GM21390 (cell line): ENCODE data around the gene KIAA0753.

Source experiments
- ATAC-seq: cut with Tn5 transposase; IDR thresholded peaks from one replicate; pipeline ENCODE4 v1.9.1; 2021; ENCODE audit not compliant: unreplicated experiment

Gene KIAA0753

DNA sequence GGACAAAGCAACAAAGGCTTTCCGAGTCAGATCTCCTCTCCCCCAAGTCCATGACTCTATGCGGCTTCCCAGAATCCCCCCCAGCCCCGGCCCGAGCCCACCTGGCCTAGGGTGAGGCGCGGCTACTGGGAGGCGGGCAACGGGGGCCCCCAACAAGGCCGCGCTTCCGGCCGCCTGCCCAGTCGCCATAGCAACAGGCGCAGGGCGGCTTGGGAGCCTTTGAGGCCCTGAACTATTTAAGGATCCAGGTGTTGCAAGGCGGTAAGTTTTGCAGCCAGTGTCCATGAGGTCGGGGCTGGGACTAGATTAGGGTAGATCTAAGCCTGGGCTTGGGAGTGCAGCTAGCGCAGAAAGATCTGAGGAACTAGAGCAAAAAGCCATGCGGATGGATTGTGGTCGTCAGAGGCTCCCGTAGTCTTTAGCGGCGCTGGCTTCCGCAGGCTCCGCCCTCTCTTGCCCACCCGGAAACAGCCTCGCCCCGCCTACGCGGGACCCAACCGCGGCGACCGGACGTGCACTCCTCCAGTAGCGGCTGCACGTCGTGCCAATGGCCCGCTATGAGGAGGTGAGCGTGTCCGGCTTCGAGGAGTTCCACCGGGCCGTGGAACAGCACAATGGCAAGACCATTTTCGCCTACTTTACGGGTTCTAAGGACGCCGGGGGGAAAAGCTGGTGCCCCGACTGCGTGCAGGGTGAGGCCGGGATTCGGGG is at the start of gene KIAA0753, which contains the start of gene TXNDC17:
KIAA0753 (minus strand) TSS at position 176 of the 711 bp plus-strand sequence. CDS start 5,608 bp downstream, outside the sequence.
TXNDC17 (plus strand) TSS at position 525 of the 711 bp plus-strand sequence; CDS start at position 548, 23 bp downstream.
- peak; percentile 91 for ATAC-seq

GRCh38 chr17:6688944-6689343 is 48.4 kb upstream of the KIAA0753 start:
- no peak for ATAC-seq

- ATAC-seq, result no peak
Measured at GRCh38 chr17:6686026-6686425, 45.5 kb upstream of the KIAA0753 start.

DNA sequence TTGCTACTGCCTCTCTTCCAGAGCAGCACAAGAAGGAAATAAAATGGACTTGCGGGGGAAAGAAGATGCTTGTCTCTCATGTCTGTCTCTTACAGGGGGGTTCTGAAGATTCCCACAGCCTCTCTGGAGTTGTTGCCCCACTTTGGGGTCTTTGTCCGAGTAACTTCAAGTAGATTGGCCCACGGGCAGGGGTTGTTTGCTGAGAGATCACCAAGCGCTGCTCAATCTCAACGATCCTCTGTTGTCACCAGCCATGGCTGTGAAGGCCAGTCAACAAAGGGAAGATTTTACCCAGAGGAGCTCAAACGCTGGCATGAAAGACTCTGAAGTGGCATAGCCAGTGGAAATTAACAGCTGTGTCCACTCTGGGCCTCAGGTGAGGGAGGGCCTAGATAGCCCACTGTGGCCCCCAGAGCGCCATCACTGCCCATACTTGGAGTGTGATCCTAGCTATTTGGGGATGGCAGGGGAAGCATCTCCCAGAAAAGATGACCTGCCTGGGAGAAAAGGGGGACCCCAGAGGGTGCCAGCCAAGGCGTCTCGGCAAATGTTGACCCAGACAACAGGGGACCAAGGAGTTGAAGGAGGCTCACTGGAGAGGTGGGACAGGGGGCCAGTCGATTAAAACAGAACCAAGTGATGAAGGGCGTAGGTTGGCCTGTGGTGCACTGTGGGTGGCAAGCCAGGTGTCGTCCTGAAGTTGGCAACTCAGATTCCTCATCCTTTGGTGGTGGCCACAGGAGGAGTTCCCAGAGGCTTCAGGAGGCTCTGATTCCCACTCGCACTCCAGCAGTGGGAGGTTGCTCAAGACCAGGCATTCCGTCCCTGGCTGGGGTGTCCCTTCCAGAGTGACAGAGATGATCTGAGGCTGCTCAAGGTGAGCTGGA is 44.6 kb upstream of the KIAA0753 start:
- ATAC-seq, result no peak

GRCh38 chr17:6684460-6684783 is 43.9 kb upstream of the KIAA0753 start:
- no peak for ATAC-seq

DNA sequence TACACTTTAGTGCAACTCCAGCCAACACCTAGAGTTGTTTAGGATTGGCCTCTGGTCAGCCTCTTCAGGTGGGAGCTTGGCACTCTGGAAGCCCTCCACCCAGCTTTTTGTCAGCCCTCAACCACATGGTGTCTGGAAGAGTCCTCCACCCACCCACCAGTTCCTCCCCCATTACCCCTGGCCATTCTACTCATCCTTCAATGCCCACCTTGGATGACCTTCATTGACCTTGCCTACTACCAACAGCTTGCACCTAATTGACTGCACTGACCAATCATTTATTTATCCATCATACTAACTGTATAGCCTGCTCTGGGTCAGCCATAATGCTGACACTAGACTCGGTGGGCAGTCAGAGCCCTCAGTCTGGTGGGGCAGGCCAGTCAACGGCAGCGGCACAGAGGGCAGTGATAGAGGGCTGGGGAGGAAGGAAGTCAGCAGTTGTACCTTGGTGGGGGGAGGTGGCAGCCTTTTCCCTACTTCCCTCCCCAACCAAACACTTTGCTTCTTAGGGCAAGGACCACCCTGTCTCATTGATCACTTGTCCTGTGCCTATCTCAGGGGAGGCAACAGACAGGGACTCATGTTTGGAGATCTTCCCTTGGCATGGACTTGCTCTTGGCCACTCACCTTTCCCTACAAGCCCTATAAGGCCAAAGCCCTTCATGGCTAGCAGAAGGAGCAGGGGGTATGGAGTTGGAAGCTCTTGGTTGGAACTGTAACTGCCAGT is 43.4 kb upstream of the KIAA0753 start:
- no peak for ATAC-seq

- no peak for ATAC-seq
Measured at GRCh38 chr17:6683081-6683684, 42.7 kb upstream of the KIAA0753 start.

- no peak for ATAC-seq
Measured at GRCh38 chr17:6682339-6682738, 41.8 kb upstream of the KIAA0753 start.

- ATAC-seq, result no peak
Measured at GRCh38 chr17:6681671-6682070, 41.2 kb upstream of the KIAA0753 start.

GRCh38 chr17:6681176-6681575 is 40.7 kb upstream of the KIAA0753 start:
- no peak for ATAC-seq

DNA sequence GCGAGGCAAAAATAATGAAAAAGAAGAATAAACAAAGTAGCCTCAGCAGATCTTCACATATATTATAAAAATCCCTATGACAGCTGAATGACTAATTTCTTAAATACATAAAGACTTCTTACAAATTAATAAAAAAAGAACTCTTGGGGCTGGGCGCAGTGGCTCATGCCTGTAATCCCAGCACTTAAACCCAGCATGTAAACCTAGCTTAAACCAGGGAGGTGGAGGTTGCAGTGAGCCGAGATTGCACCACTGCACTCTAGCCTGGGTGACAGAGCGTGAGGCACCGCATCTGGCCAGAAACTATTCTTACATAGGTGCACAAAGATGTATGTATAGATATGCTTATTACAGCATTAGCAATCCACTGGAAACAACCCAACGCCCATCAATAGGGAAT is 38.7 kb upstream of the KIAA0753 start:
- ATAC-seq, result no peak

- ATAC-seq, result no peak
Measured at GRCh38 chr17:6677946-6678345, 37.4 kb upstream of the KIAA0753 start.

GRCh38 chr17:6677158-6677831 is 36.8 kb upstream of the KIAA0753 start:
- no peak for ATAC-seq

- no peak for ATAC-seq
Measured at GRCh38 chr17:6676802-6677157, 36.3 kb upstream of the KIAA0753 start.

DNA sequence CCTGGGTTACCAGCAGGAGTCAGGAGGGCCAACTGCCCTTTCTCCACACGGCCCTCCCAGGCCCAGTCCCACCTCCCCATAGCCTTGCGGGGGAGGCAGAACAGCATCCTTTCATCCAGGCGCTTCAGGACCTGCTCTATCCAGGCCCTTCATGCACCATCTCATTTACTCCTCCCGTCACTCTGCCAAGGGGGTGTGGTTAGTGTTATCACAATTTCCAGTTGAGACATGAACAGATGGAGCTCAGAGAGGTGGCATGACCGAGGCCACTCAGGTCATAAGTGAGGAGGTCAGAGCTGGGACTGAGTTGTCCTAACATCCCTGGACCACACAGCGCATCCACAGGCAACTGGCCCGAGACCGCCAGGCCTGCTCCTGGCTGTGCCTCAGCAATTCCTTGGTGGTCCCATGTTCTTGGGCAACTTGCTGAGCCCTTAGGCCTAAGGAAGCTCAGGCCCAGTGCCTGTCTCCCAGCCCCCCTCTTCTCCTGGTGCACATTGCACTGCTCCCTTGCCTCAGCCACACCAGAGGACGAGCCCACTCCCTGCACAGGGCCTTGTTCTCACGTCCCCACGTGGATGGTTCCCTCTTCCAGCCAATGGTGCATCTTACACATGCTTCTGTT is 34.8 kb upstream of the KIAA0753 start:
- ATAC-seq, result no peak

GRCh38 chr17:6674586-6674985 is 34.1 kb upstream of the KIAA0753 start:
- ATAC-seq, result no peak

GRCh38 chr17:6671431-6671830 is 30.9 kb upstream of the KIAA0753 start:
- no peak for ATAC-seq

DNA sequence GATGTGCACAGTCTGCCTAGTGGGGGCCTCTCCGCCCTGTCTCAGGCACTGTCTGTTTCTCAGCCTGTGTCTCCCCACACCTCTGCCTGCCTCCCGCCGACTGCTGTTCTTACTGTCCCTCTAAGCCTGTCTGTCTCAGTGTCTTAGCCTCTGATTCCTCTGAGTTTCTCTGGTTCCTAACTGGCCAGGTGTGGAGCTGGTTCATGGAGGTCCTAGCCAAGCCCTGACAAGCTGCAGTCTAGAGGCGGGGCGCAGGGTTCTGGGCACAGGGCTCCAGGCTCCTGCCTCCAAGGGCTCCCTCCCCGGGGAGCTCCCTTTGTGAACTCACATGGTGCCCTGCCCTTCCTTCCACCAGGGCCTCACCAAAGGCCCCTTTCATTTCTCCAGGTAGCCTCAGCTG is 30.5 kb upstream of the KIAA0753 start:
- ATAC-seq, result no peak

DNA sequence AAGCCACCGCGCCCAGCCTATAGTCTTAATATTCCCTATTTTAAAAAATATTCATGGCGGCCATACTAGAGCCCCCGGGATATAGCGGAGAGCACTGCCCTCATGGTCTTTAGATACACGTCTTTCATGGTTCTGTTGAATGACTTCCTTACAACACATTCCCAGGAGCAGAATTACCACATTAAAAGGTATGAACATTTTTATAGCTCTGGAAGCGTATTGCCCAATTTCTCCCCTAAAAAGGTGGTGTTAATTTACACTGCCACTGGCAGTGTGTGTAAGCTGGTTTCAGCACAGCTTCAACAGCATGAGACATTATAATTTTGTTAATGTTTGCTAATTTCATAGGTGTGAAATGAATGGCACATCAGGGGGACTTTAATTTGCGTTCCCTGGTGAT is 30.1 kb upstream of the KIAA0753 start:
- no peak for ATAC-seq
